Kidney (tissue), 2 donors: ENCODE measurements around the gene PLCH2. TPM values are rescaled to one million over a fixed set of nuclear protein-coding genes. Genes with fewer than 3 reads are reported as not detected.

Source experiments
- polyA plus RNA-seq: library from polyadenylated mRNA; stranded (reverse); fragments of 350-450 nt; fragmentation: Illumina TruSeq; extraction: RNeasy Lipid Tissue Mini Kit (QIAGEN cat#74804); gene quantifications from one replicate; pipeline ENCODE4 v1.2.3, GENCODE V29; 2014; ENCODE audit warnings: low read depth, low replicate concordance; ENCODE audit not compliant: insufficient read depth
- total RNA-seq: library from RNA; stranded (reverse); fragmentation: NEBNext Ultra II Directional; extraction: Animal tissue kit (Norgen Biotek cat#: 25700); gene quantifications from one replicate; pipeline ENCODE4 v1.2.1, GENCODE V29; 2021
- donor health status: DM: yes; HTN: yes; CAD: no.

PLCH2 gene
- total and polyA plus RNA-seq, 2 donors from 2014 or later: 7.4 to 8.7 TPM

Other genes with a start within 250 kb of the PLCH2 start
- gene SKI, start 248.0 kb upstream of the PLCH2 start, total RNA-seq: 78.6 TPM
- 9.2 TPM for gene SKI, start 248.0 kb upstream of the PLCH2 start, polyA plus RNA-seq
- gene MORN1, start 84.7 kb upstream of the PLCH2 start, total RNA-seq: 24.7 TPM
- gene MORN1, start 84.7 kb upstream of the PLCH2 start, polyA plus RNA-seq: 9.0 TPM
- gene RER1, start 84.4 kb upstream of the PLCH2 start, total RNA-seq: 162 TPM
- 158 TPM for gene RER1, start 84.4 kb upstream of the PLCH2 start, polyA plus RNA-seq
- 25.6 TPM for gene PEX10, start 63.7 kb upstream of the PLCH2 start, total RNA-seq
- 26.8 TPM for gene PEX10, start 63.7 kb upstream of the PLCH2 start, polyA plus RNA-seq
- gene PANK4, start 50.3 kb downstream of the PLCH2 start, total RNA-seq: 33.7 TPM
- 13.3 TPM for gene PANK4, start 50.3 kb downstream of the PLCH2 start, polyA plus RNA-seq
- 0.44 TPM for gene HES5, start 54.0 kb downstream of the PLCH2 start, total RNA-seq
- gene HES5, start 54.0 kb downstream of the PLCH2 start, polyA plus RNA-seq: not detected
- gene TNFRSF14, start 80.1 kb downstream of the PLCH2 start, total RNA-seq: 95.0 TPM
- gene TNFRSF14, start 80.1 kb downstream of the PLCH2 start, polyA plus RNA-seq: 99.1 TPM
- gene PRXL2B, start 110.5 kb downstream of the PLCH2 start, total RNA-seq: 39.5 TPM
- 25.6 TPM for gene PRXL2B, start 110.5 kb downstream of the PLCH2 start, polyA plus RNA-seq
- 4.0 TPM for gene MMEL1, start 156.7 kb downstream of the PLCH2 start, total RNA-seq
- 8.5 TPM for gene MMEL1, start 156.7 kb downstream of the PLCH2 start, polyA plus RNA-seq